Stimulated activated CD8-positive, alpha-beta memory T cell treated with anti-CD3 and anti-CD28 coated beads, Interleukin-12 subunit alpha, Interleukin-12 subunit beta, amount 100 ng/mL, for 4 hours (primary cell): ENCODE results near the gene SRSF8.
A peak's percentile ranks its signal among the peaks of the same experiment; 100 is the strongest.
"Not testable (repeated sequence)": the region's sequence is repeated elsewhere in the genome, so short reads cannot be mapped to it uniquely, and the experiment has no call there.

Experiments used
- DNase-seq: peaks from one replicate; pipeline ENCODE4 v3.0.0-alpha.2; 2020; ENCODE audit warnings: low read depth

SRSF8 gene

GRCh38 chr11:95066716-95067038, at the start of gene SRSF8:
Gene SRSF8, plus strand, starts transcription at chr11:95066919. Its CDS starts 308 bp downstream, at chr11:95067227.
- no peak for DNase-seq

GRCh38 chr11:95021468-95021867, 45.3 kb upstream of the SRSF8 start:
- DNase-seq = not testable (repeated sequence)

GRCh38 chr11:95024958-95025357, 41.8 kb upstream of the SRSF8 start, which contains the start of gene KDM4E:
Gene KDM4E, plus strand, starts transcription at chr11:95025258. Its CDS starts 300 bp downstream, at chr11:95025558.
- no peak for DNase-seq

GRCh38 chr11:95025594-95025993, 41.1 kb upstream of the SRSF8 start:
- DNase-seq = not testable (repeated sequence)

GRCh38 chr11:95028357-95028756, 38.4 kb upstream of the SRSF8 start:
- no peak for DNase-seq

- DNase-seq = no peak
Measured at GRCh38 chr11:95033051-95033450, 33.7 kb upstream of the SRSF8 start.

GRCh38 chr11:95035316-95035715, 31.4 kb upstream of the SRSF8 start:
- no peak for DNase-seq

GRCh38 chr11:95037356-95038035, 29.2 kb upstream of the SRSF8 start:
- not testable (repeated sequence) for DNase-seq

- no peak for DNase-seq
Measured at GRCh38 chr11:95042239-95042638, 24.5 kb upstream of the SRSF8 start.

GRCh38 chr11:95042906-95043305, 23.8 kb upstream of the SRSF8 start:
- DNase-seq = no peak

GRCh38 chr11:95044010-95044409, 22.7 kb upstream of the SRSF8 start:
- DNase-seq = no peak

GRCh38 chr11:95045812-95046211, 20.9 kb upstream of the SRSF8 start:
- no peak for DNase-seq

GRCh38 chr11:95049122-95049521, 17.6 kb upstream of the SRSF8 start, which contains the start of gene KDM4F:
Gene KDM4F, plus strand, starts transcription at chr11:95049422.
- DNase-seq = not testable (repeated sequence)

GRCh38 chr11:95050595-95051202, 16.0 kb upstream of the SRSF8 start:
- DNase-seq = no peak

GRCh38 chr11:95054356-95054755, 12.4 kb upstream of the SRSF8 start:
- no peak for DNase-seq

- DNase-seq = no peak
Measured at GRCh38 chr11:95055283-95055897, 11.3 kb upstream of the SRSF8 start.

GRCh38 chr11:95057959-95058358, 8.8 kb upstream of the SRSF8 start:
- DNase-seq = no peak

- no peak for DNase-seq
Measured at GRCh38 chr11:95058621-95059020, 8.1 kb upstream of the SRSF8 start.

GRCh38 chr11:95059046-95059445, 7.7 kb upstream of the SRSF8 start:
- no peak for DNase-seq

- no peak for DNase-seq
Measured at GRCh38 chr11:95065336-95065735, 1.4 kb upstream of the SRSF8 start.

GRCh38 chr11:95067039-95067840, 521 bp downstream of the SRSF8 start:
- DNase-seq = peak; percentile 64

GRCh38 chr11:95067841-95068219, 1.1 kb downstream of the SRSF8 start:
- DNase-seq = no peak

- peak; percentile 18 for DNase-seq
Measured at GRCh38 chr11:95068549-95068948, 1.8 kb downstream of the SRSF8 start.
